Uterus (tissue), 4 donors: ENCODE data around the gene EFNA4. TPM values are rescaled to one million over a fixed set of nuclear protein-coding genes. Genes with fewer than 3 reads are reported as not detected.

Experiments used
- DNase-seq, 2 donors: peaks; one replicate each; pipeline ENCODE4 v3.0.0-alpha.2; 2019 to 2020
- H3K27ac ChIP-seq, 2 donors: fragments of 200-600 bp; sonication (generic); 1 replicate in 1 of 2; 2 replicates in 1 of 2; pipeline ENCODE4 v1.5.1; 2016 to 2018
- H3K27me3 ChIP-seq, 2 donors: fragments of 200-600 bp; sonication (generic); one replicate each; pipeline ENCODE4 v1.5.1; 2018 to 2019; ENCODE audit warnings: control low read depth in 1 of 2
- H3K36me3 ChIP-seq, 2 donors: fragments of 200-600 bp; sonication (generic); one replicate each; pipeline ENCODE4 v1.5.1; 2019; ENCODE audit warnings: control low read depth in 1 of 2
- H3K4me1 ChIP-seq, 2 donors: fragments of 200-600 bp; sonication (generic); one replicate each; pipeline ENCODE4 v1.5.1; 2018 to 2019; ENCODE audit warnings: control low read depth in 1 of 2
- H3K4me3 ChIP-seq, 2 donors: fragments of 200-600 bp; sonication (generic); 1 replicate in 1 of 2; 2 replicates in 1 of 2; pipeline ENCODE4 v1.5.1; 2018 to 2019; ENCODE audit warnings: mild to moderate bottlenecking in 1 of 2
- H3K9me3 ChIP-seq, 2 donors: fragments of 200-600 bp; sonication (generic); one replicate each; pipeline ENCODE4 v1.5.1; 2019; ENCODE audit warnings: control low read depth in 1 of 2
- POLR2A ChIP-seq, 2 donors: fragments of 450-650 bp; IDR thresholded peaks; one replicate each; pipeline ENCODE4 v1.6.1; 2016; ENCODE audit warnings: antibody characterized with exemption in 2 of 2, mild to moderate bottlenecking in 1 of 2, moderate library complexity in 1 of 2
- intact Hi-C: fragments of 100-400 bp; cut with DNase I; formaldehyde crosslinking; loops from one replicate; pipeline ENCODE4 v1.15.1; 2023; ENCODE audit warnings: low total_unique reads
- total RNA-seq, 4 donors: library from RNA; depleted of rRNA in 3 of 4; stranded (reverse); fragments of >200 nt in 3 of 4; gene quantifications; one replicate each; pipeline versions ENCODE4 v1.1.0 to v1.2.4, GENCODE V29; 2014 to 2023
- TF ChIP-seq, protein P1 (sequence below), 4 experiments: fragments of 200-600 bp in 2 of 4; fragments of 450-650 bp in 2 of 4; sonication (generic) in 2 of 4; IDR thresholded peaks; one replicate each; pipeline ENCODE4 v1.5.1; 2016 to 2019; ENCODE audit warnings: antibody characterized with exemption in 4 of 4, mild to moderate bottlenecking in 2 of 4, moderate library complexity in 1 of 4
- donor health status: DM: yes; HTN: yes; CAD: no.

The EFNA4 gene
- total RNA-seq, 4 donors from 2014 or later, result 8.0 to 8.4 TPM; not detected in 2

DNA sequence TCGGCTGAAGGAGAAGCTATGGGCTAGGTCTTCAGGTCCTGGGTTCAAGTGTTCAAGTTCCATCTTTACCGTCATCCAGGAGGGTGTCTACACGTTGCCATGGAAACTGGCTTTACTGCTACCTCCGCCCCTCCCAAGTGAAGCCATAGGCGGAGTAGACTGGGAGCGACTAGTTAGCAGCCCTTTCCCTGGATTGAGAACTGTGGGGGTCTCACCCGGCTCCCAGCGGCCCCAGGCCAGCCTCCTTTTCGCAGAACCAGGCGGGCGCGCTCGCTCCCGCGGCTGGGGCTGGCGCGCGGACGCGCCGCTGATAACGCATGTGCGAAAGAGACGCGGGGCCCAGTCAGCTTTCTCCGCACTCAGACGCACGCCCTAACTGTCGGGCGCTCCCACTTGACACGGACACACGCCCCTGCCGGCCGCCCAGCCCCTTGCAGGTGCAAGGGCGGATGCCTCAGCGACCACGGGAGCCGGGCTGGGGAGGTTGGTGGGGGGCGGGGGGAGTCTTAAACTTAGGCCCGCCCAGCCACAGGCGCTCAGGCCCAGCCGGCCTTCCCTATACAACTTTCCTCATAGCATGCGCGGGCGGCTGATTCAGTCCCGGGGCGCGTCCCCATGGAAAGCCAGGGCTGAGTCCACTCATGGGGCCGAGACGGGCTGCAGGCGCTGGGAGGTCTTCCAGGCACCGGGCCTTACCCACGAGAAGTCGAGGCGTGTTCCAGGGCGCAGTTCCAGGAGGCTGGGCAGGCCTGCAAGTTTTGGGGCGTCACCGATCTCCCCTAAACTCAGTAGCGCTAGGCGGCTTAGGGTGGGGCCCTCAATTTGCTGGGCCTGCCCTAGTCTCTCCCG is 7.4 kb downstream of the EFNA4 start:
- intact Hi-C loops, result no loop called here
- Histone ChIP-seq H3K4me1 (peaks cover 0 to 5% of the 10 kb centered on the region in 2 donors), H3K4me3 (peak overlapping the region; percentile 15 to 37), H3K27ac (peak overlapping the region; percentile 11 to 73), H3K9me3 (no peaks in the 10 kb centered on the region), H3K36me3 (no peaks in the 10 kb centered on the region), H3K27me3 (no peaks in the 10 kb centered on the region)
- TF ChIP-seq, protein P1, sequence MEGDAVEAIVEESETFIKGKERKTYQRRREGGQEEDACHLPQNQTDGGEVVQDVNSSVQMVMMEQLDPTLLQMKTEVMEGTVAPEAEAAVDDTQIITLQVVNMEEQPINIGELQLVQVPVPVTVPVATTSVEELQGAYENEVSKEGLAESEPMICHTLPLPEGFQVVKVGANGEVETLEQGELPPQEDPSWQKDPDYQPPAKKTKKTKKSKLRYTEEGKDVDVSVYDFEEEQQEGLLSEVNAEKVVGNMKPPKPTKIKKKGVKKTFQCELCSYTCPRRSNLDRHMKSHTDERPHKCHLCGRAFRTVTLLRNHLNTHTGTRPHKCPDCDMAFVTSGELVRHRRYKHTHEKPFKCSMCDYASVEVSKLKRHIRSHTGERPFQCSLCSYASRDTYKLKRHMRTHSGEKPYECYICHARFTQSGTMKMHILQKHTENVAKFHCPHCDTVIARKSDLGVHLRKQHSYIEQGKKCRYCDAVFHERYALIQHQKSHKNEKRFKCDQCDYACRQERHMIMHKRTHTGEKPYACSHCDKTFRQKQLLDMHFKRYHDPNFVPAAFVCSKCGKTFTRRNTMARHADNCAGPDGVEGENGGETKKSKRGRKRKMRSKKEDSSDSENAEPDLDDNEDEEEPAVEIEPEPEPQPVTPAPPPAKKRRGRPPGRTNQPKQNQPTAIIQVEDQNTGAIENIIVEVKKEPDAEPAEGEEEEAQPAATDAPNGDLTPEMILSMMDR (IDR thresholded peaks at IDR 0.05), result peak; percentile 18 to 61 (median 30)
- TF ChIP-seq POLR2A (IDR thresholded peaks at IDR 0.05), result no peak
- peak; percentile 76 to 78 for DNase-seq

GRCh38 chr1:155071701-155072100 is 8.2 kb downstream of the EFNA4 start:
- H3K27ac ChIP-seq, result peak overlapping the region in 1 of 2 donors; percentile 73
- DNase-seq, result no peak

GRCh38 chr1:155072531-155073289 is 9.2 kb downstream of the EFNA4 start:
- no peaks in the 10 kb centered on the region for H3K36me3 ChIP-seq
- no peak for DNase-seq
- intact Hi-C loops, result no loop called here
- H3K9me3 ChIP-seq, result no peaks in the 10 kb centered on the region
- H3K4me1 ChIP-seq, result peaks cover 0 to 5% of the 10 kb centered on the region in 2 donors
- no peak overlapping the region for H3K4me3 ChIP-seq
- no peak overlapping the region for H3K27ac ChIP-seq
- no peaks in the 10 kb centered on the region for H3K27me3 ChIP-seq
- TF ChIP-seq POLR2A (IDR thresholded peaks at IDR 0.05), result no peak
- TF ChIP-seq, protein P1 (IDR thresholded peaks at IDR 0.05), result no peak

More at GRCh38 chr1:155071701-155072100, 8.2 kb downstream of the EFNA4 start:
- no peak overlapping the region for H3K4me3 ChIP-seq
- no peak for TF ChIP-seq POLR2A (IDR thresholded peaks at IDR 0.05)
- TF ChIP-seq, protein P1 (IDR thresholded peaks at IDR 0.05), result no peak
- H3K36me3 ChIP-seq, result no peaks in the 10 kb centered on the region
- peaks cover 0 to 5% of the 10 kb centered on the region in 2 donors for H3K4me1 ChIP-seq
- intact Hi-C loops, result no loop called here
- H3K9me3 ChIP-seq, result no peaks in the 10 kb centered on the region
- no peaks in the 10 kb centered on the region for H3K27me3 ChIP-seq

- no peaks in the 10 kb centered on the region for H3K9me3 ChIP-seq
- peaks cover 0 to 7% of the 10 kb centered on the region in 2 donors for H3K4me1 ChIP-seq
- no peak for DNase-seq
- H3K36me3 ChIP-seq, result no peaks in the 10 kb centered on the region
- no peak overlapping the region for H3K4me3 ChIP-seq
- H3K27me3 ChIP-seq, result no peaks in the 10 kb centered on the region
- no peak overlapping the region for H3K27ac ChIP-seq
- TF ChIP-seq POLR2A (IDR thresholded peaks at IDR 0.05), result no peak
- TF ChIP-seq, protein P1 (IDR thresholded peaks at IDR 0.05), result no peak
- intact Hi-C loops, result no loop called here
These were observed 10.1 kb downstream of the EFNA4 start for GRCh38 chr1:155073377-155074242.
